Measurements from ENCODE around the gene EIF4G3. TPM values are rescaled to one million over a fixed set of nuclear protein-coding genes. Genes with fewer than 3 reads are reported as not detected.
A peak's percentile ranks its signal among the peaks of the same experiment; 100 is the strongest.
"Not testable (repeated sequence)": the region's sequence is repeated elsewhere in the genome, so short reads cannot be mapped to it uniquely, and the experiment has no call there.

Gene EIF4G3
- total RNA-seq, 1 experiment from 2014 or later, result 23.2 TPM

- DNase-seq (ENCODE audit: low spot score), result no peak
Measured at GRCh38 chr1:20830378-20830777, 346.3 kb downstream of the EIF4G3 start.

DNA sequence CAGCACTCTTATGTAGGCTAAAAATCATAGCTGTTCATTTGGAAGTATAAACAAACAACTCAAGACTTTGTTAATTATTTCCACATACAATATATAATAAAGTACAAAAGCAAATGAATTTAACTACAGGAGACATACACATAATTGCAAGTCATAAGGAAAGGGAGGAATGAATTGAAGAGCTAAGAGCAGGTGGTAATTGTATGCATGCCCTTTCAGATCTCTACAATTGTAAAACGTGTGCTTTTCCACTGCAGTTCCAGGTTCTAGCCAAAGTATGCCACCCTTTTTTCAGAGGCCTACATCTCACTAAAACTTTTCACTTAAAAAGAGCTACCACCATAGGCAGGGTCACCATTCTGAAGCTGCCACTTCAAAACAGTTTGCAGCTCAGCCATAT, 346.8 kb downstream of the EIF4G3 start:
- DNase-seq (ENCODE audit: low spot score), result no peak

GRCh38 chr1:20829531-20829930, 347.2 kb downstream of the EIF4G3 start:
- DNase-seq (ENCODE audit: low spot score), result no peak

- DNase-seq (ENCODE audit: low spot score), result no peak
Measured at GRCh38 chr1:20823845-20824244, 352.9 kb downstream of the EIF4G3 start.

DNA sequence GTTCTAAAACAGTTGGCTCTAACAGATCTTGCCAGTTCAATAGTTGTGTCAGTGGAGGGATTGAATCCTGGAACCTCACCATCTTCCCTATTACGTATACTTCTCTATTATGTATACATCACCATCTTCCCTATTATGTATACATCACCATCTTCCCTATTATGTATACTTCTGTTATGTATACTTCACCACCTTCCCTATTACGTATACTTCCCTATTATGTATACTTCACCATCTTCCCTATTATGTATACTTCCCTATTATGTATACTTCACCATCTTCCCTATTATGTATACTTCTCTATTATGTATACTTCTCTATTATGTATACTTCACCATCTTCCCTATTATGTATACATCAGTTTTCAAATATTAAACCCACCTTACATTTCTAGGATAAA, 355.2 kb downstream of the EIF4G3 start:
- DNase-seq (ENCODE audit: low spot score), result no peak

- DNase-seq (ENCODE audit: low spot score), result no peak
Measured at GRCh38 chr1:20819818-20820217, 356.9 kb downstream of the EIF4G3 start.

GRCh38 chr1:20814534-20814871, 362.2 kb downstream of the EIF4G3 start:
- no peak for DNase-seq (ENCODE audit: low spot score)

- DNase-seq (ENCODE audit: low spot score), result no peak
Measured at GRCh38 chr1:20811916-20812315, 364.8 kb downstream of the EIF4G3 start.

- DNase-seq (ENCODE audit: low spot score), result no peak
Measured at GRCh38 chr1:20793236-20793635, 383.5 kb downstream of the EIF4G3 start.

- peak; percentile 31 for DNase-seq (ENCODE audit: low spot score)
Measured at GRCh38 chr1:20792196-20792595, 384.5 kb downstream of the EIF4G3 start.

GRCh38 chr1:20790785-20791184, 385.9 kb downstream of the EIF4G3 start:
- no peak for DNase-seq (ENCODE audit: low spot score)

GRCh38 chr1:20789598-20789997, 387.1 kb downstream of the EIF4G3 start:
- not testable (repeated sequence) for DNase-seq (ENCODE audit: low spot score)

GRCh38 chr1:20787840-20788795, 388.6 kb downstream of the EIF4G3 start:
- peak; percentile 38 for DNase-seq (ENCODE audit: low spot score)

DNA sequence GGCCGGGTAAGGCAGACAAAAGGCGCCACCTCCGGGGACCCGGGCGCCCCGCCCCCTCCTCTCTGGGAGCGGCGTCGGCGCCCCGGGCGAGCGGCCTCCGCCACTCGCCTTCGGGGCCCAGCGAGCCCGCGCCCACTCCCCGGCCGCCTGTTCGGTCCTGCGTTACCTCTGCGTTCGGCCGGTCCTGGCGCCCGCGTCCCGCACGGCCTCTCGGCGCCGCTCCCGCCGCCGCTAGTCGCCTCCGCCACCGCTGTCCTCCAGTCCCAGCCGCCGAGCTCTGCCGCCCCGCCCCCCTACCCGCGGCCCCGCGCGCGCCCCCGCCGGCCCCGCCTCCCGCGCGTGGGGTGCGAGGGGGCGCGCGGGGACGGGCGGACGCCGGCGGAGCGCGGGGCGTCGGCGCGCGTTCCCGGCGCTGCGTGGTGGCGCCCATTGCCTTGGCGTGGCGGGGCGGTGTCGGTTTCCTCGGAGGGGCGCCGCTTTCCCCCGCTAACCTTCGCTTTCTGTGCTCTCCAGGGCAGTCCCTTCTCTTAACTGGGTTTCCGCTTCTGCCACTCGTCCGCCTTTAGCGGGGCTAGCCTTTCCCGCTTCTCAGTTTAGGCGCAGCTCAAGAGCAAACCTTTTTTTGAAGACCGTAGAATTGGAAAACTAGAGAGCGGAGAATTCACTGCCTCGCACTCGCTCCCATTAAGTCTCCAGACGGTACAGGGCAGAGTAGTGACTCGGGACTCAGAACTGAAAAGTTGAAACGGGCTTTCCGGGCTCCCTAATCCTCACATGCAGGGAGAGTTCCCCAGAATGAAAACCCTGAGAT, 389.5 kb downstream of the EIF4G3 start, which contains the start of gene HP1BP3:
TSS of gene HP1BP3 (minus strand) at position 279 of the 811 bp plus-strand sequence. CDS start 6,867 bp downstream, outside the sequence.
- DNase-seq (ENCODE audit: low spot score), result peak; percentile 31

DNA sequence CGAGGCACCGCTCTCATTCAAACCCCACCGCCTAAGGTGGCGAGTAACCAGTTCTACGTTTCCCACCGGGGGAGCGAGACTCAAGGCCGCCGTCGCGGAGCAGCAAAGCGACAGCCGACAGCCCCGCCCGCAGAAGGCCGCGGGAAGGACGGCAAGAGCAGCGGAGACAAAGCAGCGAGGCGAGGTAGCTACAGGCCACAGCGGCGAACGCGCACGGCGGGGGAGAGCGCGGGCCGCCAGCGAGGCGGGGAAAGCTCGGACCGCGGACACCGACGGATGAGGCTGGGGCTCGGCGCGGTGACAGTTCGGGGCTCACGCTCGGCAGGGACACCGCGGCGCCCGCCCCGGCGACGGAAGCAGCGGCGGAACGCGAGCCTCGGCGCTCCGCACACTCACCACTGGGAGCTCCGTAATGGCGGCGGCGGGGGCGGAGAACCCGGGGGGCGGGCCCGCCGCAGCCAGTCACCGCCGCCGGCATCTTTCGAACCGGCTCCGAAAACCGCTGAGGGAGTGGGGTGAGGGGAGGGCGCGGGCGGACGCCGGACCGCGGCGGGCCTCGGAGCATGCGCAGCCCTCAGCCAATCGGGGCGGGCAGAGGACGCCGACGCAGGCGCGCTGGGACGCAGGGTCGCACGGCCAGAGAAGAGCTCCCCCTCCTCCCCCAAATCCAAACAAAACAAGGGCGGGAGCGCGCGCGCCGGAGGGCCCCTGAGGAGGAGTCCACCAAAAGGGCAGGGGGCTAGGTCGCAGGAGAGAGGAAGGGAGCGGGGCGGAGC, 390.3 kb downstream of the EIF4G3 start:
- DNase-seq (ENCODE audit: low spot score), result peak; percentile 74

GRCh38 chr1:20785907-20786252, 390.8 kb downstream of the EIF4G3 start:
- DNase-seq (ENCODE audit: low spot score), result peak; percentile 1

DNA sequence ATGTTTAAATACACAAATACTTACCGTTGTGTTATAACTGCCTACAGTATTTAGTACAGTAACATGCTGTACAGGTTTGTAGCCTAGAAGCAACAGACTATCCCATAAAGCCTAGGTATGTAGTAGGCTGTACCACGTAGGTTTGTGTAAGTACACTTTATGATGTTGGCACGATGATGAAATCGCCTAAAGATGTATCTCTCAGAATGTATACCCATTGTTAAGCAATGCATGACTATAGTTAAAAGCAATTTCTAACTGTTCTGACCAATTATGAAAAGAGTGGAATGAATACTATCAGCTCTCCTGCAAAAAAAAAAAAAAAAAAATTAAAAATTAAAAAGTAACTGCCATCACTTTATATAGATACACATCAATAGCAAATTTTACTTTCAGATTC, 401.0 kb downstream of the EIF4G3 start:
- DNase-seq (ENCODE audit: low spot score), result no peak

DNA sequence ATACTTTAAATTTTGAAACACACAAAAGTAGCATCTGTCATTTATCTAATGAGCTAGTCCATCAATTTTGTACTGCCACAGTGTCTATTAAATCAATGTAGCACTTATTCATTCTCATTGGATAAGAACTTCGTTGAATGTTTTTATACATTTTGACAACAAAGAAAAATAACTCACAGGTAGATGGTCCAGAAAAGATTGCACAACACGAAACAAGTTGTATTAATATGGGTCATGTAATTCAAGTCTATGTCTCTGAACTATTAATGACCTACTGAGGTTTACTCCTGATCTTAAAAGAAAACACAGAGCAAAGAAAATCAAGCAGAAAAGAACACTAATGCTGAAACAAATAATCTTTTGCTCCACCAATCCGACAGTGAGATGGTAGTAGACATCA, 404.9 kb downstream of the EIF4G3 start:
- no peak for DNase-seq (ENCODE audit: low spot score)

DNA sequence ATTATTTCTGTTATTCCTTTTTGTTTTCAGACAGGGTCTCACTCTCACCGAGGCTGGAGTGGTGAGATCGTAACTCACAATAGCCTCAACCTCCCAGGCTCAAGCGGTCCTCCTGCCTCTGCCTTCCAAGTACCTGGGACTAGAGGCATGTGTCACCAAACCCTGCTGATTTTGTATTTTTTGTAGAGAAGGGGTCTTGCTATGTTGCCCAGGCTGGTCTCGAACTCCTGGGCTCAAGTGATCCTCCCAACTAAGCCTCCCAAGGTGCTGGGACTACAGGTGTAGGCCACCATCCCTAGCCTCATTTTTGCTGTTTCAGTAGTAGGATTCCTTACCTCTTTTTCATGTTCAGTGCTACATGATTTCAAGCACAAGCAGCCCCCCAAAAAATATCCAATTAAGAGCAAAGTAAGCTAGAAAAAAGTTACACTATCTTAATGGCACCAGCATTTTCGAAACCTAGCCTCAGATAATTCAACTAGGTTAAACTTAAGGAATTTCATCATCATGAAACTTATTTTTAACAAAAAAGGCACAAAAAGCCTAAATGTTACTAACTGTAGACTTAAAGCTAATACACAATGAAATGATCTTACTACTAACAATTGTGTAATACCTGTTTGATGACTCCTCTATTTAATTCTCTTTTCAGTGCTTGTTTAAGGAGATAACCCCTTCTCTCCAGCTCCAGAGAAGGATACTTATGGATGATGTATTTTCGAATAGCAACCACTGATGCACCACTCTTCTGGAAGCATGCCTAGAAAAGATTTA, 406.2 kb downstream of the EIF4G3 start:
- no peak for DNase-seq (ENCODE audit: low spot score)

DNA sequence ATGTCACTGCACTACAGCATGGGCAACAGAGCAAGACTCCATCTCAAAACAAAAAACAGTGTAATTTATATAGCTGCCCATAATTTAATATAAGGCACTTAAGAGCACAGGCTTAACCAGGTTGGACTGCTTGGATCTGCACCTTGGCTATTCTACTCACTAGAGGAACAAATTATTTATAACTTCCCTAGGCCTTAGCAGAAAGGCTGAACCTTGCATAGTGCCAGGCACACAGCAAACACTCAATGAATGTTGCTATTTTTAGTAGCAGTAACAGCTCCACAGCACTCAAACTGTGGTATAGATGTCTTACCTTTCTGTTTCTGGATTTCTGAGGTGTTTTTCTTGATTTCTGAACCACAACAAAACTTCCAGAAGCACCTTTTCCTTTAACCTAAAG, 409.4 kb downstream of the EIF4G3 start:
- DNase-seq (ENCODE audit: low spot score), result no peak

- DNase-seq (ENCODE audit: low spot score), result no peak
Measured at GRCh38 chr1:20763417-20763816, 413.3 kb downstream of the EIF4G3 start.
